ENCODE results near the gene FCRL1. TPM values are rescaled to one million over a fixed set of nuclear protein-coding genes. Genes with fewer than 3 reads are reported as not detected.

Gene FCRL1
- total and polyA plus RNA-seq, 2 donors (not counting 3 experiments of a cell fraction or from before 2014, with no cell fraction given): not detected

DNA sequence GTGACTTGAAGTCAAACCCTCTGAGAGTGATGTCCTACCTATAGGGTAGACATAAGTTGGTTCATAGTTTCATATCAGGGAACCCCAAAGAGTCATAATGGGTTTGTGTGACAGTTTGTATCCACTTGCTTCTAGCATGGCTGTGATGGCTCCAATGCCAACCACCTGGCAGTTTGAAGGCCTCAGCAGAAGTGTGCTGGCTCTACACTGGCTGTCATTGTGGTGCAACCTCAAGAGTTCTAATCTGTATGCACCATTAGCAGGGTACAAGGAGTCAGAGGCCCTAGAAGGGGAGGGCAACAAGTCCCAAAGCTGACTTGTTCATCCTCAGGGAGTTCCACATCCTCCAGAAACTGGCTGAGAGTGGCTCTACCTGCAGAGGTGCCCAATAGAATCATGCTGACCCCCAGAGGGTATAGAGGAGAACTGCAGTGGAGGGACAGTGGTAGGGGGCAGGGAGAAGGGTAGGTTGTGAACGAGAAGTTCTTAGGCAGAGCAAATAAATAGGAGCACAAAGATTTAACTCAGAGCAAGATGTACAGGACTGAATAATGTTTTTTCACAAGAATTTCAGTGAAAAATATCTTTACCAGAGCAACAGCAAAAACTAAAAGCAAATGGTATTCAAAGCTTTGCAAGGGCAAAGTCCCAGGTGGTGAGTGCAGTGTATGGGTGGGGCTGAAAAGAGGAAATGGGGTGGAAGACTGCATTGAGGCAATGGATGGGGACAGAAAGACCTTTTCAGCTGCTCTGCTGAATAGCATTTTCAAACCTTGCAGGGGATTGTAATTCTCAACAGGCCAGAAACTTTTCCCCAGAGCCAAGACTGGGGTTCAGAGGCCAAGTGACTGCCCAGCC, 46.2 kb downstream of the FCRL1 start:
- DNase-seq (ENCODE audit: low read depth, low spot score): no peak
- ChIA-PET CTCF (no interaction called here), POLR2A (no interaction called here)
- no TSS peak for BruUV-seq (replicated peaks)
- no peak for TF ChIP-seq POLR2AphosphoS5 (IDR thresholded peaks at IDR 0.05; ENCODE audit: insufficient read depth, low read depth, low read length)
- TF ChIP-seq JUN (IDR thresholded peaks at IDR 0.05; ENCODE audit: borderline replicate concordance, insufficient read depth, insufficient read length, low read depth): no peak
- no peak overlapping the region for H3K4me3 ChIP-seq (replicated peaks in 1 of 3; ENCODE audit: insufficient read depth in 1 of 3, low read depth in 1 of 3, low read length in 3 of 3)
- no peaks in the 10 kb centered on the region for H4K20me1 ChIP-seq (replicated peaks; ENCODE audit: control insufficient read depth, extremely low read depth, insufficient read depth, low read length)
- no peak overlapping the region for H2AFZ ChIP-seq (ENCODE audit: low read depth, low read length)
- H3K27me3 ChIP-seq (ENCODE audit: control insufficient read depth in 2 of 2, insufficient read depth in 2 of 2, low read length in 2 of 2): no peaks in the 10 kb centered on the region
- dilution Hi-C loops (cut with MboI; ENCODE audit: extremely low pct_ligation_motif_present, low sequenced_read_pairs): no loop called here
- no peak overlapping the region for H3K9ac ChIP-seq (replicated peaks; ENCODE audit: extremely low read depth, insufficient read depth, low read length)
- no peaks in the 10 kb centered on the region for H3K36me3 ChIP-seq (ENCODE audit: control insufficient read depth in 2 of 2, extremely low read depth in 1 of 2, insufficient read depth in 2 of 2, low read length in 2 of 2)
- H3K27ac ChIP-seq (ENCODE audit: insufficient read depth, low read depth, low read length): no peak overlapping the region
- no peaks in the 10 kb centered on the region for H3K9me1 ChIP-seq (replicated peaks; ENCODE audit: control insufficient read depth, extremely low read depth, insufficient read depth, low read length)
- no peaks in the 10 kb centered on the region for H3K9me3 ChIP-seq (replicated peaks; ENCODE audit: control insufficient read depth, insufficient read depth, low read length)
- no peak for FAIRE-seq
- H3K4me2 ChIP-seq (ENCODE audit: insufficient read depth, low read length): no peak overlapping the region
- H3K79me2 ChIP-seq (ENCODE audit: control insufficient read depth, insufficient read depth, low read length): no peaks in the 10 kb centered on the region
- no peaks in the 10 kb centered on the region for H3K4me1 ChIP-seq (ENCODE audit: control insufficient read depth, extremely low read depth, insufficient read depth, low read length)
- intact Hi-C loops (cut with micrococcal nuclease): no loop called here

DNA sequence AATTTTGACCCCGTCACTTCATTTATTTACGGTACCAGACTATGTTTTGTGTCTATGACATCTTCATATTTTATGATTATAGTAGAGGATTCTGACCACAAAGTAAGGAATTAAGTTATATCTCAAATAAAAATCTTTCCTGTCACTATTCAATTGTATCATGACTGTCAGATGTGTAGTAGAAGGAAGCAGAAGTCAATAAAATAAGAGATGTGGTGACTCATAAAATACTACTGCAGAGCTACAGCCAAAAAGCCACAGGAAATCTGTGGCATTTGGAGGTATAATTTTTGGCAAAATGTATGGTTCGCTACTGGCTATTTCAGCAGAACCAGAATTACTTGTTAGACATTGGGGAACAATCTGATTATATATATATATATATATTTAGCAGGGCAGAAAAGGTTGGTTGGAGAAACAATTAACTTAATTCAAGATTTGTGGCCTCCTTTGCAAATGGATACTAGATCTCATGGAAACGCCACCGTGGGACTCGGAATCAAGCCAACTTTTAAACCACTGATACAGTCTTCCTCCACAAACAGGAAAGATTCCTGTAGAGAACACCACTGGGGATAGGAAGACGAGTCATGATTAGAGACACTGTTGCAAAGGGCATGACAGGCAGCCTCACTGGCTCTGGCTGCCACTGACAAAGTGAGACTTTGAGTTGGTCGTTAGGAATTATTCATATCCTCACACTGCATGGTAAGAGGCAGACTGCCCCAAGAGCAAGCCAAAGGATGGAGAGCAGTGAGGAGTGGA, 48.1 kb downstream of the FCRL1 start:
- no peaks in the 10 kb centered on the region for H3K4me1 ChIP-seq (ENCODE audit: control insufficient read depth, extremely low read depth, insufficient read depth, low read length)
- DNase-seq (ENCODE audit: low read depth, low spot score) (no peak), FAIRE-seq (no peak)
- H3K4me3 ChIP-seq (replicated peaks in 1 of 3; ENCODE audit: insufficient read depth in 1 of 3, low read depth in 1 of 3, low read length in 3 of 3): no peak overlapping the region
- no peak overlapping the region for H3K4me2 ChIP-seq (ENCODE audit: insufficient read depth, low read length)
- H3K27ac ChIP-seq (ENCODE audit: insufficient read depth, low read depth, low read length): no peak overlapping the region
- H3K36me3 ChIP-seq (ENCODE audit: control insufficient read depth in 2 of 2, extremely low read depth in 1 of 2, insufficient read depth in 2 of 2, low read length in 2 of 2): no peaks in the 10 kb centered on the region
- H3K9ac ChIP-seq (replicated peaks; ENCODE audit: extremely low read depth, insufficient read depth, low read length): no peak overlapping the region
- BruUV-seq (replicated peaks): no TSS peak
- TF ChIP-seq, protein P1, sequence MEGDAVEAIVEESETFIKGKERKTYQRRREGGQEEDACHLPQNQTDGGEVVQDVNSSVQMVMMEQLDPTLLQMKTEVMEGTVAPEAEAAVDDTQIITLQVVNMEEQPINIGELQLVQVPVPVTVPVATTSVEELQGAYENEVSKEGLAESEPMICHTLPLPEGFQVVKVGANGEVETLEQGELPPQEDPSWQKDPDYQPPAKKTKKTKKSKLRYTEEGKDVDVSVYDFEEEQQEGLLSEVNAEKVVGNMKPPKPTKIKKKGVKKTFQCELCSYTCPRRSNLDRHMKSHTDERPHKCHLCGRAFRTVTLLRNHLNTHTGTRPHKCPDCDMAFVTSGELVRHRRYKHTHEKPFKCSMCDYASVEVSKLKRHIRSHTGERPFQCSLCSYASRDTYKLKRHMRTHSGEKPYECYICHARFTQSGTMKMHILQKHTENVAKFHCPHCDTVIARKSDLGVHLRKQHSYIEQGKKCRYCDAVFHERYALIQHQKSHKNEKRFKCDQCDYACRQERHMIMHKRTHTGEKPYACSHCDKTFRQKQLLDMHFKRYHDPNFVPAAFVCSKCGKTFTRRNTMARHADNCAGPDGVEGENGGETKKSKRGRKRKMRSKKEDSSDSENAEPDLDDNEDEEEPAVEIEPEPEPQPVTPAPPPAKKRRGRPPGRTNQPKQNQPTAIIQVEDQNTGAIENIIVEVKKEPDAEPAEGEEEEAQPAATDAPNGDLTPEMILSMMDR (IDR thresholded peaks at IDR 0.05; ENCODE audit: extremely low read depth in 1 of 2, insufficient read depth in 1 of 2, low read depth in 1 of 2, low read length in 2 of 2): no peak
- TF ChIP-seq FOS (IDR thresholded peaks at IDR 0.05; ENCODE audit: borderline replicate concordance, insufficient read depth, low read length) (no peak), POLR2A (IDR thresholded peaks at IDR 0.05; ENCODE audit: low read depth, low read length) (no peak), JUN (IDR thresholded peaks at IDR 0.05; ENCODE audit: borderline replicate concordance, insufficient read depth, insufficient read length, low read depth) (no peak), EZH2 (IDR thresholded peaks at IDR 0.05; ENCODE audit: borderline replicate concordance, low read depth, low read length, severe bottlenecking) (no peak), GATA2 (IDR thresholded peaks at IDR 0.05; ENCODE audit: insufficient read depth, insufficient read length, low read depth, low read length) (no peak), MYC (IDR thresholded peaks at IDR 0.05; ENCODE audit: low read depth, low read length) (no peak), POLR2AphosphoS5 (IDR thresholded peaks at IDR 0.05; ENCODE audit: insufficient read depth, low read depth, low read length) (no peak)
- TF ChIP-seq, protein P2, sequence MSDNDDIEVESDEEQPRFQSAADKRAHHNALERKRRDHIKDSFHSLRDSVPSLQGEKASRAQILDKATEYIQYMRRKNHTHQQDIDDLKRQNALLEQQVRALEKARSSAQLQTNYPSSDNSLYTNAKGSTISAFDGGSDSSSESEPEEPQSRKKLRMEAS (IDR thresholded peaks at IDR 0.05; ENCODE audit: insufficient read depth, insufficient read length): no peak
- H4K20me1 ChIP-seq (replicated peaks; ENCODE audit: control insufficient read depth, extremely low read depth, insufficient read depth, low read length): no peaks in the 10 kb centered on the region
- no peaks in the 10 kb centered on the region for H3K9me3 ChIP-seq (replicated peaks; ENCODE audit: control insufficient read depth, insufficient read depth, low read length)
- no peaks in the 10 kb centered on the region for H3K79me2 ChIP-seq (ENCODE audit: control insufficient read depth, insufficient read depth, low read length)
- dilution Hi-C loops (cut with MboI; ENCODE audit: extremely low pct_ligation_motif_present, low sequenced_read_pairs) (no loop called here), intact Hi-C loops (cut with micrococcal nuclease) (loop anchor here (2.0 kb wide), 1 partner anchor 353 kb away; no protein-coding TSS in a partner anchor)
- H3K27me3 ChIP-seq (ENCODE audit: control insufficient read depth in 2 of 2, insufficient read depth in 2 of 2, low read length in 2 of 2): no peaks in the 10 kb centered on the region
- ChIA-PET CTCF (no interaction called here), POLR2A (no interaction called here)
- H3K9me1 ChIP-seq (replicated peaks; ENCODE audit: control insufficient read depth, extremely low read depth, insufficient read depth, low read length): no peaks in the 10 kb centered on the region
- no peak overlapping the region for H2AFZ ChIP-seq (ENCODE audit: low read depth, low read length)
